A549 (cell line): ENCODE data around the gene SUN1. TPM values are rescaled to one million over a fixed set of nuclear protein-coding genes. Genes with fewer than 3 reads are reported as not detected.
"Not testable (repeated sequence)": the region's sequence is repeated elsewhere in the genome, so short reads cannot be mapped to it uniquely, and the experiment has no call there.

Experiments used
- ATAC-seq, 2 experiments: fragments of 200-7000 bp in 1 of 2; fragments of >200 bp in 1 of 2; cut with Nextera tagmentation in 1 of 2; cut with Tn5 transposase in 1 of 2; 3 replicates each; pipeline versions ENCODE4 v1.8.0 to v1.9.1; 2018 to 2020; ENCODE audit warnings: mild to moderate bottlenecking in 1 of 2, moderate library complexity in 1 of 2
- CTCF ChIA-PET: fragments of 300-600 bp; sonication (Branson Sonifier 250); formaldehyde crosslinking; extraction: SDS; loops from one replicate; lab custom pipeline; 2021; ENCODE audit warnings: antibody characterized with exemption, inconsistent platforms; lab: Yijun Ruan, JAX
- POLR2A ChIA-PET: fragments of 350-600 bp; formaldehyde crosslinking; extraction: SDS; loops from one replicate; lab custom pipeline; 2021; ENCODE audit warnings: antibody characterized with exemption, inconsistent platforms; lab: Yijun Ruan, JAX
- DNase-seq, 2 experiments: peaks; one replicate each; pipeline versions ENCODE4 v3.0.0 to v3.0.0-alpha.2; 2011 to 2016; ENCODE audit warnings: low read depth in 1 of 2, low spot score in 1 of 2
- FAIRE-seq: peaks from 2 replicates; lab custom pipeline; 2011; peaks lifted over from hg19 to GRCh38; lab: Jason Lieb, UNC
- H3K27ac ChIP-seq, 2 experiments: fragments of >200 bp; sonication (Bioruptor Twin); formaldehyde crosslinking; 3 replicates each; pipeline ENCODE4 v1.5.1; 2016 to 2017
- H3K4me1 ChIP-seq: fragments of >200 bp; sonication (Bioruptor Twin); formaldehyde crosslinking; 3 replicates; pipeline ENCODE4 v1.6.1; 2016
- H3K4me2 ChIP-seq: fragments of >200 bp; sonication (Bioruptor Twin); formaldehyde crosslinking; 3 replicates; pipeline ENCODE4 v1.6.1; 2016
- H3K4me3 ChIP-seq: fragments of >200 bp; sonication (Bioruptor Twin); formaldehyde crosslinking; 3 replicates; pipeline ENCODE4 v1.5.1; 2016
- H3K9me3 ChIP-seq: fragments of >200 bp; sonication (Bioruptor Twin); formaldehyde crosslinking; 3 replicates; pipeline ENCODE4 v1.6.1; 2016
- BCL3 ChIP-seq: fragments of >200 bp; sonication (Bioruptor Twin); formaldehyde crosslinking; IDR thresholded peaks from 3 replicates; pipeline ENCODE4 v1.6.1; 2016
- CTCF ChIP-seq: fragments of >200 bp; sonication (Bioruptor Twin); formaldehyde crosslinking; IDR thresholded peaks from 3 replicates; pipeline ENCODE4 v1.5.1; 2016
- FOSB ChIP-seq: fragments of 250-450 bp; sonication (Bioruptor Pico); IDR thresholded peaks from 2 replicates; pipeline ENCODE4 v1.5.0; 2020; ENCODE audit warnings: mild to moderate bottlenecking, moderate library complexity
- FOSL2 ChIP-seq, 2 experiments: fragments of 450-650 bp in 1 of 2; fragments of >200 bp in 1 of 2; sonication (Bioruptor Twin) in 1 of 2; formaldehyde crosslinking; IDR thresholded peaks; 2 replicates each; pipeline versions ENCODE4 v1.5.0 to v1.6.1; 2016 to 2020; ENCODE audit warnings: mild to moderate bottlenecking in 1 of 2, moderate library complexity in 1 of 2
- HES2 ChIP-seq: fragments of >200 bp; sonication (Bioruptor Twin); formaldehyde crosslinking; IDR thresholded peaks from 2 replicates; pipeline ENCODE4 v1.6.1; 2016
- JUNB ChIP-seq: fragments of >200 bp; sonication (Bioruptor Twin); formaldehyde crosslinking; IDR thresholded peaks from 2 replicates; pipeline ENCODE4 v1.6.1; 2016
- MAX ChIP-seq: IDR thresholded peaks from 2 replicates; pipeline ENCODE4 v1.6.1; 2012
- NR3C1 ChIP-seq: fragments of >200 bp; sonication (Bioruptor Twin); formaldehyde crosslinking; IDR thresholded peaks from 3 replicates; pipeline ENCODE4 v1.6.1; 2017
- PBX3 ChIP-seq: IDR thresholded peaks from 2 replicates; pipeline ENCODE4 v1.6.1; 2012
- POLR2A ChIP-seq: IDR thresholded peaks from 2 replicates; pipeline ENCODE4 v1.6.1; 2012; ENCODE audit warnings: mild to moderate bottlenecking, low read length
- RAD21 ChIP-seq, 2 experiments: fragments of >200 bp in 1 of 2; sonication (Bioruptor Twin) in 1 of 2; formaldehyde crosslinking in 1 of 2; IDR thresholded peaks in 1 of 2; conservative IDR thresholded peaks in 1 of 2; 2 replicates in 1 of 2; 3 replicates in 1 of 2; pipeline ENCODE4 v1.6.1; 2012 to 2018; ENCODE audit warnings: inconsistent platforms in 1 of 2
- SMC3 ChIP-seq: fragments of >200 bp; sonication (Bioruptor Twin); formaldehyde crosslinking; IDR thresholded peaks from 3 replicates; pipeline ENCODE4 v1.6.1; 2018; ENCODE audit warnings: inconsistent platforms
- SREBF2 ChIP-seq: fragments of 450-650 bp; IDR thresholded peaks from 2 replicates; pipeline ENCODE4 v1.6.1; 2014; ENCODE audit warnings: mild to moderate bottlenecking, moderate library complexity
- ZNF302 ChIP-seq: fragments of 250-450 bp; sonication (Bioruptor Pico); IDR thresholded peaks from 2 replicates; pipeline ENCODE4 v1.9.0; 2021; ENCODE audit warnings: inconsistent platforms, mild to moderate bottlenecking, moderate library complexity
- WGBS: methylation state at CpG from one replicate; pipeline ENCODE4 v1.1.6; 2017; ENCODE audit errors: missing lambda C conversion rate; 5-methylcytosine and 5-hydroxymethylcytosine counted together
- polyA plus RNA-seq, 4 experiments: library from polyadenylated mRNA; depleted of rRNA in 3 of 4; stranded (reverse); fragments of >200 nt; fragmentation: RNase III in 1 of 4; extraction: RNeasy Plus Mini Kit Qiagen cat#74134 plus additional on column Dnase treatment in 1 of 4; gene quantifications; 2 replicates in 3 of 4; 3 replicates in 1 of 4; pipeline ENCODE4 v1.2.3, GENCODE V29; 2011 to 2017

The SUN1 gene
- polyA plus RNA-seq, 2 of the 4 experiments (the other 2 are of a cell fraction), result 60.7 to 130 TPM

- Histone ChIP-seq H3K4me1 (peaks cover 13% of the 10 kb centered on the region), H3K4me2 (peak overlapping the region; percentile 64), H3K4me3 (peak overlapping the region; percentile 42), H3K27ac (peak overlapping the region; percentile 53 to 80; a peak in 5 of 6 replicates)
- TF ChIP-seq MAX (peak; percentile 73), POLR2A (peak; percentile 30), RAD21 (conservative IDR thresholded peaks at IDR 0.05 in 1 of 2, IDR thresholded peaks at IDR 0.05 in 1 of 2) (peak; percentile 79 to 80), SMC3 (peak; percentile 75), CTCF (peak; percentile 61)
- POLR2A ChIA-PET, FAIRE-seq, H3K9me3 ChIP-seq: not testable (repeated sequence)
- DNase-seq, result peak; percentile 71 to 82
- peak; percentile 80 to 93 for ATAC-seq
- WGBS, result no CpG with 5 or more reads among the region's 73 CpGs
- CTCF ChIA-PET, result interaction anchor here (0.7 to 3.8 kb wide), 35 partner anchors 9 to 268 kb away, joined by 3 to 40 read pairs (median 4); partner anchors contain the start of genes ADAP1 and COX19
Measured at GRCh38 chr7:908591-909357, 76.5 kb downstream of the SUN1 start.

GRCh38 chr7:909358-910329 is 77.4 kb downstream of the SUN1 start:
- no peaks in the 10 kb centered on the region for H3K9me3 ChIP-seq
- H3K4me1 ChIP-seq, result peaks cover 15% of the 10 kb centered on the region
- WGBS, result 91% methylated on average over 20 of the region's 58 CpGs
- FAIRE-seq (no peak), DNase-seq (peak; percentile 42 to 50), ATAC-seq (peak; percentile 36 to 69)
- H3K4me2 ChIP-seq, result peak overlapping the region; percentile 64
- CTCF ChIA-PET, result interaction anchor here (0.6 to 3.8 kb wide), 28 partner anchors 8 to 274 kb away, joined by 3 to 40 read pairs (median 6); partner anchors contain the start of genes ADAP1 and COX19
- peak overlapping the region; percentile 54 to 80; a peak in 5 of 6 replicates for H3K27ac ChIP-seq
- TF ChIP-seq MAX, result 0 out of 2 replicates have a peak, but pooled peaks have one; percentile 19
- no peak for TF ChIP-seq FOSL2 (IDR thresholded peaks at IDR 0.05)
- TF ChIP-seq FOSL2 (CRISPR knock-in tag; IDR thresholded peaks at IDR 0.05), result no peak
- no peak for TF ChIP-seq HES2
- no peak for TF ChIP-seq NR3C1
- TF ChIP-seq, all 56 proteins: peak for 1
- POLR2A ChIA-PET, result interaction anchor here (0.7 kb wide), 1 partner anchor 652 kb away, joined by 3 read pairs; no protein-coding TSS in a partner anchor
- H3K4me3 ChIP-seq, result peak overlapping the region; percentile 42

- ChIA-PET POLR2A (interaction anchor here (0.7 kb wide), 1 partner anchor 653 kb away, joined by 3 read pairs; no protein-coding TSS in a partner anchor), CTCF (interaction anchor here (0.6 to 3.8 kb wide), 8 partner anchors 42 to 273 kb away, joined by 3 to 40 read pairs (median 18); partner anchors contain the start of gene ADAP1)
- H3K9me3 ChIP-seq, result no peaks in the 10 kb centered on the region
- peaks cover 12% of the 10 kb centered on the region for H3K4me1 ChIP-seq
- no peak for TF ChIP-seq SREBF2
- TF ChIP-seq JUNB, result no peak
- TF ChIP-seq FOSB (CRISPR knock-in tag), result no peak
- no peak for TF ChIP-seq FOSL2 (IDR thresholded peaks at IDR 0.05)
- TF ChIP-seq FOSL2 (CRISPR knock-in tag; IDR thresholded peaks at IDR 0.05), result no peak
- no peak for TF ChIP-seq PBX3
- no peak for TF ChIP-seq ZNF302 (CRISPR knock-in tag)
- TF ChIP-seq BCL3, result no peak
- FAIRE-seq, result no peak
- H3K27ac ChIP-seq, result no peak overlapping the region
- 92% methylated on average over 10 of the region's 11 CpGs for WGBS
- ATAC-seq, result no peak
- no peak for DNase-seq
- H3K4me2 ChIP-seq, result no peak overlapping the region
- H3K4me3 ChIP-seq, result no peak overlapping the region
Measured at GRCh38 chr7:910441-910861, 78.2 kb downstream of the SUN1 start.
